ENCODE measurements around the gene MMP17.

The MMP17 gene

GRCh38 chr12:131850856-131851559 is 22.8 kb downstream of the MMP17 start:
- DNase-seq (ENCODE audit: low read depth), result peak; percentile 26

- no peak for DNase-seq (ENCODE audit: low read depth)
These were observed 23.8 kb downstream of the MMP17 start for GRCh38 chr12:131851741-131852550.

- peak; percentile 6 for DNase-seq (ENCODE audit: low read depth)
These were observed 24.5 kb downstream of the MMP17 start for GRCh38 chr12:131852551-131853299.

- DNase-seq (ENCODE audit: low read depth), result no peak
These were observed 25.9 kb downstream of the MMP17 start for GRCh38 chr12:131853832-131854797.

GRCh38 chr12:131854861-131855476 is 26.8 kb downstream of the MMP17 start:
- no peak for DNase-seq (ENCODE audit: low read depth)

- no peak for DNase-seq (ENCODE audit: low read depth)
These were observed 27.4 kb downstream of the MMP17 start for GRCh38 chr12:131855521-131856142.

- no peak for DNase-seq (ENCODE audit: low read depth)
These were observed 28.3 kb downstream of the MMP17 start for GRCh38 chr12:131856366-131857097.

- DNase-seq (ENCODE audit: low read depth), result no peak
These were observed 30.0 kb downstream of the MMP17 start for GRCh38 chr12:131857908-131858850.

- DNase-seq (ENCODE audit: low read depth), result peak; percentile 76
These were observed 32.5 kb downstream of the MMP17 start for GRCh38 chr12:131860472-131861260.

GRCh38 chr12:131861261-131862083 is 33.3 kb downstream of the MMP17 start:
- DNase-seq (ENCODE audit: low read depth), result no peak

GRCh38 chr12:131862084-131862441 is 33.9 kb downstream of the MMP17 start:
- no peak for DNase-seq (ENCODE audit: low read depth)

GRCh38 chr12:131862600-131862993 is 34.4 kb downstream of the MMP17 start:
- no peak for DNase-seq (ENCODE audit: low read depth)

GRCh38 chr12:131862994-131863710 is 35.0 kb downstream of the MMP17 start:
- DNase-seq (ENCODE audit: low read depth), result peak; percentile 21

- DNase-seq (ENCODE audit: low read depth), result no peak
These were observed 35.7 kb downstream of the MMP17 start for GRCh38 chr12:131863711-131864396.

- DNase-seq (ENCODE audit: low read depth), result no peak
These were observed 36.3 kb downstream of the MMP17 start for GRCh38 chr12:131864469-131864868.

All from iris pigment epithelial cell (primary cell).